GM19468 (cell line): Measurements from ENCODE around the gene CABP4.
A peak's percentile ranks its signal among the peaks of the same experiment; 100 is the strongest.

Experiments used
- ATAC-seq: cut with Tn5 transposase; IDR thresholded peaks from one replicate; pipeline ENCODE4 v1.9.1; 2021; ENCODE audit warnings: mild to moderate bottlenecking, moderate library complexity, moderate number of reproducible peaks; ENCODE audit not compliant: unreplicated experiment; ENCODE audit errors: extremely low read depth

Gene CABP4

GRCh38 chr11:67505605-67506396 is 50.6 kb downstream of the CABP4 start:
- ATAC-seq: no peak

GRCh38 chr11:67506426-67507051 is 51.4 kb downstream of the CABP4 start:
- ATAC-seq: no peak

- no peak for ATAC-seq
These were observed 52.2 kb downstream of the CABP4 start for GRCh38 chr11:67507242-67507863.

- peak; percentile 64 for ATAC-seq
These were observed 52.8 kb downstream of the CABP4 start, which contains the start of gene CDK2AP2 for GRCh38 chr11:67507864-67508485. CDK2AP2 (minus strand) TSS chr11:67508162; CDS start chr11:67508082, 80 bp downstream.

- peak; percentile 27 for ATAC-seq
These were observed 53.5 kb downstream of the CABP4 start for GRCh38 chr11:67508486-67509121.

- no peak for ATAC-seq
These were observed 54.8 kb downstream of the CABP4 start for GRCh38 chr11:67510023-67510345.
